A673 (cell line): ENCODE data around the gene LRRC1. TPM values are rescaled to one million over a fixed set of nuclear protein-coding genes. Genes with fewer than 3 reads are reported as not detected.

Experiments used
- BruUV-seq: library from RNA; stranded (reverse); fragments of 400-500 nt; replicated peaks from 2 replicates; lab custom pipeline; 2021; lab: Mats Ljungman, UMichigan
- CTCF ChIA-PET: fragments of 300-600 bp; sonication (Branson Sonifier 250); formaldehyde crosslinking; loops from one replicate; lab custom pipeline; 2022; ENCODE audit warnings: antibody characterized with exemption; lab: Charles Lee
- POLR2A ChIA-PET: fragments of 300-600 bp; sonication (Branson Sonifier 250); formaldehyde crosslinking; loops from one replicate; lab custom pipeline; 2022; ENCODE audit warnings: antibody characterized with exemption; ENCODE audit not compliant: low non-redundant PET; lab: Charles Lee
- DNase-seq: peaks from one replicate; pipeline ENCODE4 v3.0.0-alpha.2; 2015; ENCODE audit warnings: low spot score
- H3K27ac ChIP-seq: fragments of 200-600 bp; sonication (generic); 2 replicates; pipeline ENCODE4 v1.5.1; 2016; ENCODE audit warnings: mixed run types, low read depth, mild to moderate bottlenecking, mixed read lengths, antibody characterized with exemption, low read length; ENCODE audit not compliant: poor library complexity, severe bottlenecking
- H3K27me3 ChIP-seq: fragments of 200-600 bp; sonication (generic); replicated peaks from 2 replicates; pipeline ENCODE4 v1.6.1; 2017; ENCODE audit warnings: mixed run types, low read depth, mild to moderate bottlenecking, mixed read lengths, antibody characterized with exemption, low read length; ENCODE audit not compliant: insufficient read depth, poor library complexity
- H3K36me3 ChIP-seq: fragments of 200-600 bp; sonication (generic); 2 replicates; pipeline ENCODE4 v1.6.1; 2016; ENCODE audit warnings: mixed run types, mild to moderate bottlenecking, mixed read lengths, antibody characterized with exemption, low read length; ENCODE audit not compliant: insufficient read depth, poor library complexity, severe bottlenecking
- H3K4me1 ChIP-seq: fragments of 200-600 bp; sonication (generic); 2 replicates; pipeline ENCODE4 v1.6.1; 2017; ENCODE audit warnings: mixed run types, mild to moderate bottlenecking, mixed read lengths, antibody characterized with exemption, low read length; ENCODE audit not compliant: insufficient read depth, poor library complexity, severe bottlenecking
- H3K4me3 ChIP-seq: fragments of 200-600 bp; sonication (generic); 2 replicates; pipeline ENCODE4 v1.5.1; 2016; ENCODE audit warnings: low read depth, mixed run types, mild to moderate bottlenecking, mixed read lengths, low read length; ENCODE audit not compliant: poor library complexity, severe bottlenecking
- H3K9me3 ChIP-seq: fragments of 200-600 bp; sonication (generic); 2 replicates; pipeline ENCODE4 v1.6.1; 2016; ENCODE audit warnings: mixed run types, low read depth, mild to moderate bottlenecking, mixed read lengths, antibody characterized with exemption, low read length; ENCODE audit not compliant: poor library complexity, severe bottlenecking
- EZH2 ChIP-seq: fragments of 200-600 bp; sonication (generic); IDR thresholded peaks from 2 replicates; pipeline ENCODE4 v1.6.1; 2017; ENCODE audit warnings: borderline replicate concordance, low read depth, mild to moderate bottlenecking, mixed read lengths, antibody characterized with exemption, low read length; ENCODE audit not compliant: poor library complexity, severe bottlenecking
- intact Hi-C: fragments of 100-400 bp; cut with micrococcal nuclease; formaldehyde crosslinking; loops from one replicate; pipeline ENCODE4 v1.10.0; 2022; ENCODE audit not compliant: unreplicated experiment
- total RNA-seq: library from RNA; stranded (reverse); gene quantifications from 2 replicates; pipeline ENCODE4 v1.2.3, GENCODE V29; 2021
- TF ChIP-seq, protein P1 (sequence below): fragments of 300-800, 200-600 bp; sonication (generic); conservative IDR thresholded peaks from 2 replicates; pipeline ENCODE4 v1.5.1; 2017; ENCODE audit warnings: low read depth, mild to moderate bottlenecking, antibody characterized with exemption, low read length, moderate library complexity, mixed read lengths

The LRRC1 gene
- total RNA-seq, 1 experiment from 2014 or later: 4.4 TPM

DNA sequence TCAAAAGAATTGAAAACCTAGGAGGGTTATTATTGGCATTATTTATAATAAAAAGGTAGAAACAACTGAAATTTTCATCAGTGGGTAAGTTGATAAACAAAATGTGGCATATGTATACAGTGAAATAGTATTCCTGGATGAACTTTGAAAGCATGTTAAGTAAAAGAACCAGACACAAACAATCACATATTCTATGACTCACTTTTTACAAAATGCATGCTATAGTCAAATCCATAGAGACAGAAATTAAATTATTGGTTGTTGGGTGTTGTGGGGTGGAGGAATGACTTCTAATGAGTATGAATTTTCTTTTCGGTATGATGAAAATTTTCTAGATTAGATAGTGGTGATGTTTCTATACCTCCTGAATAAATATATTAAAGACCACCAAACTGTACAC lies 94.6 kb downstream of the LRRC1 start:
- Histone ChIP-seq H3K27me3 (no peaks in the 10 kb centered on the region), H3K9me3 (no peaks in the 10 kb centered on the region), H3K27ac (no peak overlapping the region), H3K4me1 (no peaks in the 10 kb centered on the region), H3K36me3 (no peaks in the 10 kb centered on the region), H3K4me3 (no peak overlapping the region)
- BruUV-seq: no TSS peak
- CTCF ChIA-PET: no interaction called here
- POLR2A ChIA-PET: no interaction called here
- no peak for DNase-seq
- TF ChIP-seq, protein P1, sequence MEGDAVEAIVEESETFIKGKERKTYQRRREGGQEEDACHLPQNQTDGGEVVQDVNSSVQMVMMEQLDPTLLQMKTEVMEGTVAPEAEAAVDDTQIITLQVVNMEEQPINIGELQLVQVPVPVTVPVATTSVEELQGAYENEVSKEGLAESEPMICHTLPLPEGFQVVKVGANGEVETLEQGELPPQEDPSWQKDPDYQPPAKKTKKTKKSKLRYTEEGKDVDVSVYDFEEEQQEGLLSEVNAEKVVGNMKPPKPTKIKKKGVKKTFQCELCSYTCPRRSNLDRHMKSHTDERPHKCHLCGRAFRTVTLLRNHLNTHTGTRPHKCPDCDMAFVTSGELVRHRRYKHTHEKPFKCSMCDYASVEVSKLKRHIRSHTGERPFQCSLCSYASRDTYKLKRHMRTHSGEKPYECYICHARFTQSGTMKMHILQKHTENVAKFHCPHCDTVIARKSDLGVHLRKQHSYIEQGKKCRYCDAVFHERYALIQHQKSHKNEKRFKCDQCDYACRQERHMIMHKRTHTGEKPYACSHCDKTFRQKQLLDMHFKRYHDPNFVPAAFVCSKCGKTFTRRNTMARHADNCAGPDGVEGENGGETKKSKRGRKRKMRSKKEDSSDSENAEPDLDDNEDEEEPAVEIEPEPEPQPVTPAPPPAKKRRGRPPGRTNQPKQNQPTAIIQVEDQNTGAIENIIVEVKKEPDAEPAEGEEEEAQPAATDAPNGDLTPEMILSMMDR: no peak
- TF ChIP-seq EZH2: no peak
- intact Hi-C loops: loop anchor here (5.0 kb wide), 1 partner anchor 92 kb away; the partner anchor contains the start of gene LRRC1

DNA sequence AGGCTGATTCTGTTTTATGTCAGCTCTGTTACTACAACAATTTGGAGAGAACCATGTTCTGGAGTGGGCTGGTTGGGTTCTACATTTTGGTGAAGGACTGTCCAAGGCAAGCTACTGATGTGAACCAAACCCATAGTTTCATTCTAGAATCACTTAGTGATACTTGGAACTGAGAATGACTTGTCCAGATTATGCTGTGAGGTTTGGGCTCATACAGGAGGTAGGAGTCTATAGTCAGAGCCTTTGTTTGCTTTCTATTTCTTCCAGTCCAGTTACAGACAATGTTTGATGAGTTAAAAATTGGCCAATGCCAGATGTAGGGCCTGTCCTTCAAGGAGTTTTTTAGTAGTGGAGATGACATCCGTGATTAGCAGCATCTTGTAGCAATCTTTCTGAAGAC lies 97.9 kb downstream of the LRRC1 start:
- no peak overlapping the region for H3K27ac ChIP-seq
- no peaks in the 10 kb centered on the region for H3K9me3 ChIP-seq
- no peaks in the 10 kb centered on the region for H3K4me1 ChIP-seq
- H3K36me3 ChIP-seq: no peaks in the 10 kb centered on the region
- intact Hi-C loops: no loop called here
- no peak for TF ChIP-seq EZH2
- TF ChIP-seq, protein P1: no peak
- ChIA-PET CTCF (no interaction called here), POLR2A (no interaction called here)
- no TSS peak for BruUV-seq
- no peaks in the 10 kb centered on the region for H3K27me3 ChIP-seq
- H3K4me3 ChIP-seq: no peak overlapping the region
- DNase-seq: no peak

DNA sequence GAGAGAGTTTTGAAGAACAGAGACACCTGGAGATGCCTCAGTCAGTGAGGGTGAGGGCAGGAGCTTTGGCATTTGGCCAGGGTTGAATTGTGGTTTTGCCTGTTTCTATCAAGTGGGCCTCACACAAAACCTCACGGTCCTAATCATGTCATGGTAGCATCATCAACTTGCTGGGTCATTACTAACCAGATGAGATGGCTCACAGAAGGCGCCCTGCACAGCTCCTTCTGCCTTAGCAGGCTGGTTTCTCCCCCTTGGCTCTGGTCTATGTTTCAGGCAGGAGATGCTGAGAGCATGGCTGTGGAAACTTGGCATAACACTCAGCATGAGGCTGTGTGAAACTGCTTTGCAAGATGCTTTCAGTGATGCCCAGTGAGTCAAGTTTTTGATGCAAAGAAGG lies 99.3 kb downstream of the LRRC1 start:
- no TSS peak for BruUV-seq
- DNase-seq: no peak
- POLR2A ChIA-PET: no interaction called here
- Histone ChIP-seq H3K4me1 (no peaks in the 10 kb centered on the region), H3K4me3 (no peak overlapping the region), H3K9me3 (no peaks in the 10 kb centered on the region), H3K36me3 (no peaks in the 10 kb centered on the region), H3K27ac (no peak overlapping the region), H3K27me3 (no peaks in the 10 kb centered on the region)
- CTCF ChIA-PET: no interaction called here
- TF ChIP-seq, protein P1: no peak
- TF ChIP-seq EZH2: no peak
- intact Hi-C loops: no loop called here
